ENCODE measurements around the gene HTR1B.

Gene HTR1B

GRCh38 chr6:77463308-77463860, at the start of gene HTR1B:
Gene HTR1B (minus strand): TSS chr6:77463491. CDS start chr6:77463403, 88 bp downstream.
- no peak for DNase-seq

GRCh38 chr6:77512554-77512953, 49.3 kb upstream of the HTR1B start:
- DNase-seq: no peak

GRCh38 chr6:77511860-77512259, 48.6 kb upstream of the HTR1B start:
- DNase-seq: no peak

GRCh38 chr6:77502981-77503380, 39.7 kb upstream of the HTR1B start:
- DNase-seq: no peak

- no peak for DNase-seq
Measured at GRCh38 chr6:77492530-77492929, 29.2 kb upstream of the HTR1B start.

GRCh38 chr6:77487808-77488425, 24.6 kb upstream of the HTR1B start:
- no peak for DNase-seq

- no peak for DNase-seq
Measured at GRCh38 chr6:77482981-77483380, 19.7 kb upstream of the HTR1B start.

GRCh38 chr6:77474973-77475372, 11.7 kb upstream of the HTR1B start:
- DNase-seq: no peak

- DNase-seq: no peak
Measured at GRCh38 chr6:77474286-77474956, 11.1 kb upstream of the HTR1B start.

- DNase-seq: no peak
Measured at GRCh38 chr6:77470983-77471382, 7.7 kb upstream of the HTR1B start.

GRCh38 chr6:77468939-77469338, 5.6 kb upstream of the HTR1B start:
- DNase-seq: no peak

- DNase-seq: no peak
Measured at GRCh38 chr6:77466451-77467437, 3.5 kb upstream of the HTR1B start.

GRCh38 chr6:77466055-77466450, 2.8 kb upstream of the HTR1B start:
- DNase-seq: no peak

GRCh38 chr6:77464495-77464867, 1.2 kb upstream of the HTR1B start:
- no peak for DNase-seq

GRCh38 chr6:77463861-77464494, 687 bp upstream of the HTR1B start:
- no peak for DNase-seq

GRCh38 chr6:77462359-77463307, 658 bp downstream of the HTR1B start:
- DNase-seq: no peak

GRCh38 chr6:77461796-77462195, 1.5 kb downstream of the HTR1B start:
- DNase-seq: no peak

GRCh38 chr6:77458421-77458820, 4.9 kb downstream of the HTR1B start:
- DNase-seq: no peak

GRCh38 chr6:77457720-77458349, 5.5 kb downstream of the HTR1B start:
- DNase-seq: no peak

- no peak for DNase-seq
Measured at GRCh38 chr6:77456531-77457248, 6.6 kb downstream of the HTR1B start.
